HK-2 (cell line): ENCODE data around the gene SEC23A.
A peak's percentile ranks its signal among the peaks of the same experiment; 100 is the strongest.
"Not testable (repeated sequence)": the region's sequence is repeated elsewhere in the genome, so short reads cannot be mapped to it uniquely, and the experiment has no call there.

ENCODE experiments used
- DNase-seq: peaks from one replicate; pipeline ENCODE4 v3.0.0-alpha.2; 2018; ENCODE audit not compliant: unreplicated experiment

SEC23A gene

GRCh38 chr14:39091716-39092115, 11.3 kb downstream of the SEC23A start:
- DNase-seq, result no peak

GRCh38 chr14:39090548-39091111, 12.4 kb downstream of the SEC23A start:
- no peak for DNase-seq

GRCh38 chr14:39087493-39087892, 15.5 kb downstream of the SEC23A start:
- DNase-seq, result no peak

- DNase-seq, result no peak
These were observed 17.1 kb downstream of the SEC23A start for GRCh38 chr14:39085933-39086332.

- DNase-seq, result no peak
These were observed 19.9 kb downstream of the SEC23A start for GRCh38 chr14:39083127-39083526.

- no peak for DNase-seq
These were observed 22.1 kb downstream of the SEC23A start for GRCh38 chr14:39080886-39081285.

GRCh38 chr14:39071096-39071495, 31.9 kb downstream of the SEC23A start:
- DNase-seq, result no peak

GRCh38 chr14:39069923-39070322, 33.1 kb downstream of the SEC23A start:
- no peak for DNase-seq

- not testable (repeated sequence) for DNase-seq
These were observed 33.7 kb downstream of the SEC23A start for GRCh38 chr14:39069169-39069805.

- DNase-seq, result no peak
These were observed 42.1 kb downstream of the SEC23A start for GRCh38 chr14:39060818-39061437.

GRCh38 chr14:39055786-39056474, 47.1 kb downstream of the SEC23A start:
- no peak for DNase-seq

GRCh38 chr14:39052869-39053454, 50.1 kb downstream of the SEC23A start:
- not testable (repeated sequence) for DNase-seq

GRCh38 chr14:39050389-39050788, 52.6 kb downstream of the SEC23A start:
- DNase-seq, result peak; percentile 22

- DNase-seq, result not testable (repeated sequence)
These were observed 57.1 kb downstream of the SEC23A start for GRCh38 chr14:39045889-39046288.

GRCh38 chr14:39043352-39043943, 59.6 kb downstream of the SEC23A start:
- no peak for DNase-seq

GRCh38 chr14:39040529-39040928, 62.5 kb downstream of the SEC23A start:
- DNase-seq, result no peak

- DNase-seq, result no peak
These were observed 64.5 kb downstream of the SEC23A start for GRCh38 chr14:39038542-39038941.

GRCh38 chr14:39036760-39037159, 66.3 kb downstream of the SEC23A start:
- DNase-seq, result no peak

- DNase-seq, result no peak
These were observed 67.7 kb downstream of the SEC23A start for GRCh38 chr14:39035336-39035735.

GRCh38 chr14:39034481-39035296, 68.3 kb downstream of the SEC23A start:
- DNase-seq, result no peak

GRCh38 chr14:39033371-39033770, 69.7 kb downstream of the SEC23A start:
- DNase-seq, result no peak
